PFSK-1 (cell line): ENCODE measurements around the gene ASCC3.

Source experiments
- FOXP2 ChIP-seq: optimal IDR thresholded peaks from 2 replicates; pipeline ENCODE3; 2011; ENCODE audit warnings: borderline replicate concordance, control low read depth, inconsistent platforms; ENCODE audit not compliant: insufficient read depth; ENCODE audit errors: extremely low read length, extremely low read depth
- POLR2AphosphoS5 ChIP-seq: IDR thresholded peaks from 2 replicates; pipeline ENCODE4 v1.6.1; 2012; ENCODE audit warnings: low read depth, mild to moderate bottlenecking, control low read depth, low read length, moderate library complexity
- REST ChIP-seq, 2 experiments: IDR thresholded peaks; 2 replicates each; pipeline versions ENCODE4 v1.6.1 to v1.8.0; 2011 to 2012; ENCODE audit warnings: low read depth in 2 of 2, low read length in 2 of 2, control low read depth in 1 of 2, inconsistent platforms in 1 of 2, mild to moderate bottlenecking in 1 of 2, moderate library complexity in 1 of 2; ENCODE audit not compliant: insufficient read depth in 1 of 2
- SIN3A ChIP-seq: IDR thresholded peaks from 2 replicates; pipeline ENCODE4 v1.6.1; 2012; ENCODE audit warnings: mild to moderate bottlenecking, low read length, moderate library complexity, borderline replicate concordance; ENCODE audit not compliant: insufficient read depth
- TAF1 ChIP-seq: IDR thresholded peaks from 2 replicates; pipeline ENCODE4 v1.6.1; 2012; ENCODE audit warnings: low read length, control low read depth, borderline replicate concordance; ENCODE audit not compliant: insufficient read depth

The ASCC3 gene

GRCh38 chr6:100565439-100566104 lies 315.6 kb downstream of the ASCC3 start:
- TF ChIP-seq FOXP2 (no peak), TAF1 (no peak), SIN3A (no peak), POLR2AphosphoS5 (no peak), REST (IDR thresholded peaks at IDR 0.05; ENCODE audit: insufficient read depth in 1 of 2, low read depth in 2 of 2, low read length in 2 of 2) (no peak)

DNA sequence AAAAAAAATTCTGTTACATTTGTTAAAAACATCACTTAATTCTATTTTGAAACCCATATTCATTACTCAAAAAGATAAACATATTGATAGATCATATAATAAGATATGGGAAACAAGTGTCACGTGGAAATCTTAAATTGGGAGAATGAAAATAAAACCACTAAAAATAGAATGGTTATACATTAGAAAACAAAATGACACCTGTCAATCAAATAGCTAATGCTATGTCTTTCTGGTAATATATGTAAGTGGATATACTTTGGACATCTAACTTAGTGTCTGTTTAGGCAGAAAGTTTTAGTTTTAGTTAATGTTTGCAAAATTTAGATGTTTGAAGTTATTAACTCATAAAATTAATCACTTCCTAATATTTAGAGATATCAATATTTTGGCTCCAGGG lies 321.3 kb downstream of the ASCC3 start:
- no peak for TF ChIP-seq REST (IDR thresholded peaks at IDR 0.05; ENCODE audit: insufficient read depth in 1 of 2, low read depth in 2 of 2, low read length in 2 of 2)
- no peak for TF ChIP-seq FOXP2
- no peak for TF ChIP-seq SIN3A
- TF ChIP-seq POLR2AphosphoS5 = no peak
- TF ChIP-seq TAF1 = no peak

DNA sequence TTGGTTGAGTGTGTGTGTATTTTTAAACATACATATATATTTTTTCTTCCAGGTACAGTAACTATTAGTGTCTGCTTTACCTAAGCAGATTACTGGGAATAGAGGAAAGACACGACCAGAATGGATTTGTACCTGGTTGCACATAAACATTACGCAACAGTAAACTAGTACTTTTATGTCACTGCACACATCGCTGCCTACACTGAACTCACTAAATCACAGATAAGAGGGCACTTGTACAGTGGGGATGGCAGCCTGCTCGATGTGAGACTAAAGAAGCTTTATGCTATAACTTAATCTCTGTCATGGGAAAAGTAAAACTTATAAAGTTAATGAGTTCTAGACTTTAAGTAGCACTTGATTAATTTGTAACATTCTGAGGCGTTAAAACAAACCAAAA lies 326.9 kb downstream of the ASCC3 start:
- TF ChIP-seq TAF1 (no peak), POLR2AphosphoS5 (no peak), FOXP2 (no peak), SIN3A (no peak), REST (IDR thresholded peaks at IDR 0.05; ENCODE audit: insufficient read depth in 1 of 2, low read depth in 2 of 2, low read length in 2 of 2) (no peak)

- TF ChIP-seq TAF1 = no peak
Measured at GRCh38 chr6:100553243-100553642, 327.9 kb downstream of the ASCC3 start.

DNA sequence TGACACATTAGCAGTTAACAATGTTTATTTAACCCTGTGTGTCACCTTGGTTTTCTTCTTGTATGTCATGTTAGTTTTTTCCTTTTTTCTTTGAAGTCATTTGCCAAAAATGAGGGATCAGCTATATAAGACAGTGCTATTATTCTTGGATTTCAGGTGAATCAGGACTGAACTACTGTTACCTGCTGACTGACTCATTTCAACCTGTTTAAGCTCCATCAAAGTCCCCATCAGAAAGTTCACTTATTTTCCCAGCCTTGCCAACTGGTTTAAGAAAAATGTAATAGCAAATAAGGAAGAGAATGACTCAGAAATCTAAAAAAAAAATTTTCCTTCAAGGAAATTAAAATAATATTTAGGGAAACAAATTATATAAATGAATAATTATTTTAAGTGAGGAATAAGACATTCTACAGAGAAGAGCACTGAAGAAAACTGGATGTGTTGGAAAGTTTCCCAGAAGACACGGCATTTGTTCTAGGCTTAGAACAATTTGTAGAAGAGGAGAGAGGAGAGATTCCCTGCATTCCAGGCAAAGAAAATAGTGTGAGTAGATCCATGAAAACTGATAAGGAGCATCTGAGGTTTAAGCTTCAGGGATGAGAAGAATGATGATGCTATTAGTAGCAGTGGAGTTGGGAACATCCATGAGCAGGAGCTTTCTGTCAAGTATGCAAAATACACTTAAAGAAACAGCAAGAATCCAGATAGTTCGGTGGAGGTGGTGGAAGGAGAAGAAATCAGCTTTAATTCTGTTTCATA lies 331.5 kb downstream of the ASCC3 start:
- no peak for TF ChIP-seq TAF1
- TF ChIP-seq REST (IDR thresholded peaks at IDR 0.05; ENCODE audit: insufficient read depth in 1 of 2, low read depth in 2 of 2, low read length in 2 of 2) = no peak
- no peak for TF ChIP-seq FOXP2
- no peak for TF ChIP-seq SIN3A
- no peak for TF ChIP-seq POLR2AphosphoS5
